Peyer's patch (tissue), 4 donors: Measurements from ENCODE around the gene BICC1. TPM values are rescaled to one million over a fixed set of nuclear protein-coding genes. Genes with fewer than 3 reads are reported as not detected.

Experiments used
- DNase-seq, 3 donors: peaks; one replicate each; pipeline ENCODE4 v3.0.0-alpha.2; 2017 to 2019
- H3K27ac ChIP-seq, 4 donors: fragments of 200-600 bp; sonication (generic); one replicate each; pipeline ENCODE4 v1.5.1; 2016 to 2019
- H3K27me3 ChIP-seq, 2 donors: fragments of 200-600 bp; sonication (generic); one replicate each; pipeline ENCODE4 v1.5.1; 2019
- H3K36me3 ChIP-seq, 3 donors: fragments of 200-600 bp; sonication (generic); one replicate each; pipeline ENCODE4 v1.5.1; 2016 to 2019
- H3K4me1 ChIP-seq, 4 donors: fragments of 200-600 bp; sonication (generic); one replicate each; pipeline ENCODE4 v1.5.1; 2016 to 2019
- H3K4me3 ChIP-seq, 4 donors: fragments of 200-600 bp; sonication (generic); 1 replicate in 3 of 4; 2 replicates in 1 of 4; pipeline ENCODE4 v1.5.1; 2016 to 2019; ENCODE audit warnings: mild to moderate bottlenecking in 1 of 4
- H3K9me3 ChIP-seq, 4 donors: fragments of 200-600 bp; sonication (generic); one replicate each; pipeline ENCODE4 v1.5.1; 2016 to 2019; ENCODE audit warnings: mild to moderate bottlenecking in 1 of 4
- CTCF ChIP-seq, 6 experiments: fragments of 450-650 bp in 4 of 6; fragments of 200-600 bp in 2 of 6; sonication (generic) in 1 of 6; IDR thresholded peaks; one replicate each; pipeline ENCODE4 v1.5.1; 2017 to 2019; ENCODE audit warnings: antibody characterized with exemption in 6 of 6, mild to moderate bottlenecking in 3 of 6, moderate library complexity in 1 of 6
- POLR2A ChIP-seq, 2 donors: fragments of 450-650 bp; IDR thresholded peaks; one replicate each; pipeline ENCODE4 v1.5.1; 2017; ENCODE audit warnings: antibody characterized with exemption in 2 of 2, mild to moderate bottlenecking in 2 of 2, moderate library complexity in 2 of 2
- total RNA-seq, 4 donors: library from RNA; depleted of rRNA; stranded (reverse); fragments of >200 nt; gene quantifications; one replicate each; pipeline ENCODE4 v1.1.0, GENCODE V29; 2016

The BICC1 gene
- total RNA-seq, 4 donors from 2014 or later = 1.1 to 19.0 (median 2.6) TPM

- Histone ChIP-seq H3K4me3 (no peak overlapping the region), H3K27me3 (no peaks in the 10 kb centered on the region), H3K36me3 (no peaks in the 10 kb centered on the region), H3K4me1 (no peaks in the 10 kb centered on the region), H3K9me3 (no peaks in the 10 kb centered on the region), H3K27ac (no peak overlapping the region)
- TF ChIP-seq POLR2A (IDR thresholded peaks at IDR 0.05) (no peak), CTCF (IDR thresholded peaks at IDR 0.05) (no peak)
- no peak for DNase-seq
Measured at GRCh38 chr10:58752665-58753064, 240.0 kb downstream of the BICC1 start.

DNA sequence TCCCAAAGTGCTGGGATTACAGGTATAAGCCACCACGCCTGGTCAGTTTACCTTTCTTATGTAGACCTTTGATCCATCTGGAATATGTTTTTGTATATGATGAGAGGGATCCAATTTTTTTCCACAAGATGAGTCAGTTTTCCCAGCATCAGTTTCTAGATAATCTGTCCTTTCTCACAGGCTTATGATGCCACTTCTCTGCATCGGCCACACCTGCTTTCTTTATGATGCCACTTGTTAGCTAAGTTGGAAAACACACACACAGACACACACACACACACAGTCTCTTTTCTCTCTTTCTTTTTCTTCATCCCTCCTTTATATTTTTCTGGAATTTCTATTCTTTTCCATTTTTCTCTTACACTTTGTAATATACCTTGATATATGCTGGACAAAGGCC lies 240.8 kb downstream of the BICC1 start:
- Histone ChIP-seq H3K4me1 (no peaks in the 10 kb centered on the region), H3K9me3 (no peaks in the 10 kb centered on the region), H3K27me3 (no peaks in the 10 kb centered on the region), H3K36me3 (no peaks in the 10 kb centered on the region), H3K27ac (no peak overlapping the region), H3K4me3 (no peak overlapping the region)
- no peak for DNase-seq
- TF ChIP-seq CTCF (IDR thresholded peaks at IDR 0.05) = no peak
- no peak for TF ChIP-seq POLR2A (IDR thresholded peaks at IDR 0.05)

GRCh38 chr10:58754469-58755339 lies 242.0 kb downstream of the BICC1 start:
- Histone ChIP-seq H3K9me3 (no peaks in the 10 kb centered on the region), H3K4me1 (no peaks in the 10 kb centered on the region), H3K4me3 (no peak overlapping the region), H3K27me3 (no peaks in the 10 kb centered on the region), H3K36me3 (no peaks in the 10 kb centered on the region), H3K27ac (peak overlapping the region in 1 of 4 donors; percentile 52)
- DNase-seq = no peak
- TF ChIP-seq POLR2A (IDR thresholded peaks at IDR 0.05) (no peak), CTCF (IDR thresholded peaks at IDR 0.05) (no peak)

DNA sequence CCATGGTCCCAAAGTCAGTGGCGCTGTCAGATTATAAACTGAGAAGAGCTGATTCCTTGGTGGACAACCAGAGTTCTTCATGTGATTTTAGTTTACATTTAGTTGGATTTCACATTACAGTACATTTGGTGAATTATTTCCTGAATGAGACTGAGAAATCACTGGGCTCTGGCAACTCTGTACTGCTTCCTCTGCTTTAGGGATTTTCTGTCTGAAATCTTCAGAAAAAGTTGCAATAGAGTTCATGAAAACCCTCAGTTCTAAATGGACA lies 242.6 kb downstream of the BICC1 start:
- TF ChIP-seq CTCF (IDR thresholded peaks at IDR 0.05) (no peak), POLR2A (IDR thresholded peaks at IDR 0.05) (no peak)
- H3K27ac ChIP-seq = peak overlapping the region in 1 of 4 donors; percentile 52
- no peak for DNase-seq

GRCh38 chr10:58755677-58756076 lies 243.0 kb downstream of the BICC1 start:
- H3K27ac ChIP-seq = peak overlapping the region in 1 of 4 donors; percentile 52
- TF ChIP-seq POLR2A (IDR thresholded peaks at IDR 0.05) = no peak

More for the DNA sequence above, 242.6 kb downstream of the BICC1 start:
- H3K36me3 ChIP-seq = no peaks in the 10 kb centered on the region
- no peaks in the 10 kb centered on the region for H3K4me1 ChIP-seq
- no peaks in the 10 kb centered on the region for H3K27me3 ChIP-seq
- H3K9me3 ChIP-seq = no peaks in the 10 kb centered on the region
- H3K4me3 ChIP-seq = no peak overlapping the region

GRCh38 chr10:58756130-58756719 lies 243.6 kb downstream of the BICC1 start:
- H3K4me1 ChIP-seq = no peaks in the 10 kb centered on the region
- no peak for TF ChIP-seq CTCF (IDR thresholded peaks at IDR 0.05)
- no peak for TF ChIP-seq POLR2A (IDR thresholded peaks at IDR 0.05)
- peak overlapping the region in 1 of 4 donors; percentile 52 for H3K27ac ChIP-seq
- no peak overlapping the region for H3K4me3 ChIP-seq
- H3K9me3 ChIP-seq = no peaks in the 10 kb centered on the region
- no peaks in the 10 kb centered on the region for H3K36me3 ChIP-seq
- no peaks in the 10 kb centered on the region for H3K27me3 ChIP-seq
- no peak for DNase-seq

More at GRCh38 chr10:58755677-58756076, 243.0 kb downstream of the BICC1 start:
- no peaks in the 10 kb centered on the region for H3K36me3 ChIP-seq
- DNase-seq = no peak
- no peaks in the 10 kb centered on the region for H3K27me3 ChIP-seq
- no peaks in the 10 kb centered on the region for H3K4me1 ChIP-seq
- H3K4me3 ChIP-seq = no peak overlapping the region
- H3K9me3 ChIP-seq = no peaks in the 10 kb centered on the region
